GM19240 (cell line): Measurements from ENCODE around the gene PPP1R18.
A peak's percentile ranks its signal among the peaks of the same experiment; 100 is the strongest.
"Not testable (repeated sequence)": the region's sequence is repeated elsewhere in the genome, so short reads cannot be mapped to it uniquely, and the experiment has no call there.

Source experiments
- DNase-seq: peaks from one replicate; pipeline ENCODE4 v3.0.0; 2011; ENCODE audit warnings: low spot score; ENCODE audit not compliant: insufficient read length

Gene PPP1R18

GRCh38 chr6:30670760-30671527 lies 15.5 kb downstream of the PPP1R18 start:
- DNase-seq = no peak

GRCh38 chr6:30666300-30666699 lies 20.1 kb downstream of the PPP1R18 start:
- not testable (repeated sequence) for DNase-seq

GRCh38 chr6:30664994-30665767 lies 21.3 kb downstream of the PPP1R18 start:
- DNase-seq = no peak

GRCh38 chr6:30657922-30658321 lies 28.5 kb downstream of the PPP1R18 start:
- not testable (repeated sequence) for DNase-seq

- no peak for DNase-seq
Measured at GRCh38 chr6:30657454-30657853, 29.0 kb downstream of the PPP1R18 start.

GRCh38 chr6:30656513-30656912 lies 29.9 kb downstream of the PPP1R18 start:
- DNase-seq = no peak

GRCh38 chr6:30655743-30656094 lies 30.7 kb downstream of the PPP1R18 start:
- DNase-seq = no peak

GRCh38 chr6:30654798-30655742 lies 31.4 kb downstream of the PPP1R18 start:
- no peak for DNase-seq

GRCh38 chr6:30651143-30651542 lies 35.3 kb downstream of the PPP1R18 start:
- no peak for DNase-seq

- peak; percentile 71 for DNase-seq
Measured at GRCh38 chr6:30647242-30648116, 39.0 kb downstream of the PPP1R18 start.

GRCh38 chr6:30646450-30647241 lies 39.8 kb downstream of the PPP1R18 start, which contains the start of gene C6orf136:
C6orf136 (plus strand) TSS chr6:30647133; CDS start chr6:30647232, 99 bp downstream.
- DNase-seq = peak; percentile 93

GRCh38 chr6:30645989-30646388 lies 40.5 kb downstream of the PPP1R18 start:
- no peak for DNase-seq

- no peak for DNase-seq
Measured at GRCh38 chr6:30644769-30645168, 41.7 kb downstream of the PPP1R18 start.

- DNase-seq = no peak
Measured at GRCh38 chr6:30643656-30644055, 42.8 kb downstream of the PPP1R18 start.

GRCh38 chr6:30641048-30641447 lies 45.4 kb downstream of the PPP1R18 start:
- DNase-seq = no peak

GRCh38 chr6:30640481-30640880 lies 46.0 kb downstream of the PPP1R18 start:
- no peak for DNase-seq

- DNase-seq = no peak
Measured at GRCh38 chr6:30635834-30636233, 50.6 kb downstream of the PPP1R18 start.

GRCh38 chr6:30626484-30627366 lies 59.7 kb downstream of the PPP1R18 start, which contains the start of gene ATAT1:
ATAT1 (plus strand) TSS chr6:30626874.
- DNase-seq = peak; percentile 81
